Measurements from ENCODE around the gene MSX2.

Gene MSX2

DNA sequence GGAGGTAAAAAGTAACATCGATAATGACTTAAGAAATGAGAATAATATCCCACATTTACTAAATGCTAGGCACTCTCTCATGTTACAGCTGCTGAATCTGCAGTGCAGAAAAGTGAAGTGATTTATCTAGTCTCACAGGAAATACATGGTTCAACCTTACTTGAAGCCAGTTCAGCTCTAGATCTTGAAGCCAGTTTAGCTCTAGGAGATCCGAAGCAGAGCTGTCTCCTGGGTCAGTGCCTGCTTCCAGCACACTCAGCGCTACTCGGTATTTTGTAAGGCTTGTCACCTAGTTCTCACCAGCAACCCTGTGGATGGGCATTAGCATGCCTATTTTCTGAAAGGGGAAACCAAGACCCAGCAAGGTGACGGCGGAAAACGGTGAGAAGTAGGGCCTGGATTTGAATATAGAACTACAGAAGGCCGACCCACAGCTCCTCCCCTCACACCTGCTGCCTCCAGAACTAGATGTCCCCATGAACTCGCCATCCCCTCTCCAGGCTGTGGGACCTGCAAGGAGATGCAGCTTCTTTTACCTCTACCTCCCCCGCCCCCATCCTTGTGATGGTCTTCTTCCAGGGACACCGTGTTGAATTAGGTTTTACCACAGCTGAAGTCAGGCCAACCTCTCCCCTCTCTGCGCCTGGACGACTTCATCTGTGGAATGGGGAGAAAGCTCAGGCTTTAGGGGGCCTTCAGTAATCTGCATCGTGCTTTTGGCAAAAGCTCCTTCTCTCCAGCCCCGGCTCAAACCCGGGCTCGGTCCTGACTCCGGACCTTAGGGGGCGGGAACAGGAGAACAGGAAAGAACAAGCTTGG is 4.4 kb upstream of the MSX2 start:
- no peak for FAIRE-seq

DNA sequence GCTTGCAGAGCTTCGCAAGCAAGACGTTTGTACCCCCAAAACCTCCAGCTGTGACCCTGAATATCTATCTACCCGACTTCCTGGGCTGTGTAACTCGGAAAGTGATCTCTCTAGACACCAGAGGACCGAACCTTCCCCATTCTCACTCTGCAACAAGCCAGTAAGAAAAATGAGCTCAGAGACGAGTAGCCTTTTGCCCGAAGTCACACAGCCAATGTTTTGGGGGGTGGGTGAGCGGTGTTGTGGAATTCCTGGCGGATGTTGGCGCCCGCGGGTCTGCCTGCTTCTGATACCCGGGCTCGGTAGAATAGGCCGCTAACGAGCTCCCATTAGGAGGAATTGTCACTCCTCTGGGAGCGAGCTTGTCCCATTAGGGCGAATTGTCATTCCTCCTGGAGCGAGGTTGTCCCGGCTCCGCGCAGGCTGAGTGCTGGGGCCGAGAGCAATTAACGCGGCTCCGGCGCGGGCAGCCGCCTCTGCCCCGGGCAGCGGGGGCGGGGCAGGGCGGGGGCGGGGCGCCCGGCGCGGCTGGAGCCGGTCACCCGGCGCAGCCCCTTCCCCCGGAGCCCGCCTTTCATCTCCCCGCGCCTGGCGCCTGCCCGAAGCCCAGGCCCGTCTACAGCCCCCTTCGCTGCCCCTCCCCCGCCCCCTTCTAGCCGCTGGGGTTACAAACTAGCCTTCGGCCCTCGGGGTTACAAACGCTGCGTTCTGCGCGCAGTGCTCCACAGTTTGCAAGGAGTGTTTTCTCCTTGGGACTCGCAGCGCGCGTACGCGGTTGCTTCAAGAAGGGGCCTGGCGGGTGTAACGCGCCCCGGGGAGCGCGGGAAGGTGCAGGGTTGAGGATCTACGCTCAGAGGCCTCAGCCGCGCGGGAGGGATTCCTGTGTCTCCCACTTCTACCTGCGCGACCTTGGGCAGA is 3.5 kb upstream of the MSX2 start:
- FAIRE-seq: no peak

DNA sequence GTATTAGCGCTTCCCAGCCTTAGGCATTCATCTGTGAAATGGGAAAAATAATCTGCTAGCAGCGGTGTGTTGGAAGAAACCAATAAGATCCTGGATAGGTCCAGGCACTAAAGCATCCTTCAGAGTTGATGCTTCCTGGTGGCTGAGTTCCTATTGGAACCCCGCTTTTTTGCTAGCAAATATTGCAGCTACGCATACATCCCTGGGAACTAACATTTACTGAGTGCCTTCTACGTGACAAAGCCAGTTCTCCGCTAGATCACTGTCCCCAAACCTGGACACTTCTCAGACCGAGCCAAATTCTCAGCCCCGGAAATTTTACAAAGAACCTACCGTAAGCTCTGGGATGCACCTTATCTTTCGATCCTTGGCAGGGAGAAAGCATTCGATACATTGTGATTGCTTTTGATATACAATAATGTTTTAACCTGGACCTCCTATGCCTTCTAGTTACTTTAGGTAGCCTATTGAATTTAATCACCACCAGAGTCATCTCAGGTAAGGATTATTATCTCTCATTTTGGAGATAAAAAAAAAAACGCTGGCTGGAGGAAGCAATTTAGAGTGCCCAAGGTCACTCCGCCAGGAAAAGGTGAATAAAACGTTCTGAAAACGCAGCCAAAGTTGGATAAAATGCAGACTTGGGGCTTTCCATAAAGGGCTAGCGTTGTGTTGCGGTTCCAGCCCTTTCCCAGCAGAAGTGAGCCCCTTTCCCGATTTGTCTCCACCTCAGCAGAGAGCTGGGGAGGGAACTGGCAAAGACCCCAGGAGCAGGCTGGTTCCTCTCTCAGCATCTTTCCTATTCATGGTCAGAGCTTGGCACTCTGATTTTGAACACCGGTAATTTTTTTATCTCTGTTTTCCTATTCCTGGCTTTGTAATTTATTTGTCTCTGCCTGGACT is 2.6 kb upstream of the MSX2 start:
- no peak for FAIRE-seq

DNA sequence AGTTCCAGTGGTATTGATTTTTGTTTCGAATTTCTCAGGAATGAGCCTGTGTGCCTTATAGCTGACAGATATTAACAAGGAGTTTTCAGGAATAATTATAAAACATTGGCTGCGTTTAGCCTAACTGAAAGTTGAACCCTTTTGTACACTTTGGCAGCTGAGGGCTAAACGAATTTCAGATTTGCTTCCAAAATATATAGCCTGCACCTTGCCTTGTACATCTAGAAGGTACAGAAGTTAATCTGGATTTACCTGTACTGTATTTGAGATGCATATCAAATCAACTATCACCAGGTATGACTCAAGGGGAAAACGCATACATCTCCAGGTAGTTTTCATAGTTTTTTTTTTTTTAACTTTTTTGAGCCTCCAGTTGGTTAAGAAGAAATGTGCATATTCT is 1.9 kb upstream of the MSX2 start:
- no peak for FAIRE-seq

DNA sequence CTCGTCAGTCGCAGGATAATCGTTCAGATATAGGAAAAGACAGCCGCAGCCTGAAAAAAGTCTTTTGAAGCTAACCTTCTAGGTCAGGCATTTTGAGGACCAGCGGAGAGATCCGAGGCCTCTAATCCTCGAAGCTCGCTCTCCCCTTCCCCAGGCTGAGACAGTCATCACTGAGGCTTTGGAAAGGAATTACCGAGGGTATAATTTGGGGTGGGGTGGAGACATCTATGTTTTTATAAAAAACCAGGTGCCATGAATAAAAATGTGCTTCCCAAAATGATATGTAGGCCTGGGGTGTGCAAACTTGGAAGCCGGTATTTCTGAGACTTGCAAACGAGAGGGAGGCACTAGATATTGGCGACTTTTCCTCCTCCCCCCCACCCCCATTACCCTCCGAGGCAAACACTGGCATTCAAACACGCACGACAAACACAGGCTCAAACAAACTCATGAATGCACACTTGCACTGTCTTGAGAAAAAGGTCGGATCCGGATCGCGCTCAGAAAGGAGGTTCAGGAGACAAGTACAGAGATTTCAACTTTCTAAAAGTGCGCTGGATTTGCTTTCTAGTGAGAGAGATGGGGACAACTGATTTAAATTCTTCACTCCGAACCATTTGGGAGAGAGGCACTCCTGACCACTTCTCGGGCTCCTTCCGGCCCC is 935 bp upstream of the MSX2 start:
- FAIRE-seq: no peak

DNA sequence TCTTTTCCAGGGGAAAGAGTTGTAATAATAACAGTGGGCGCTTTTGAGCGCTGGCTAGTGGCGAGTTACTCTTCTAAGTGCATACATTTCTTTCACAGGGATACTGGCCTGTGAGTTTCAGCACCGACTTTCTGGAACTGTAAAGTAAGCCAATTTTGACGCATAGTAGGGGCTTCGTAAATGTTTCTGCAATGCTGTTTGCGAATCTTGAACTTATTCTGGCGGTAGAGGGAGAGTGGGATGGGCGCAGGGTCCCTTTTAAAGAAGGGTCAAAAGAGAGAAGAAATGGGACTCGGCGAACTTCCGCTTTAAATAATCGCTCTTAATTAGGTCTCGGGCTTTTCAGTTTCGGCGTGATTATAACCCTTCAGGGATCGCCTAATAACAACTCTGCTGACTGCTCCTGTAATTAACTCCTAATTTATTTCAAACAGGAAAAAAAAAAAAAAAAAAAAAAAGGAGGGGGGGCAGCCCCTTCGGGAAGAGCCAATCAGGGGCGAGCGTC is 351 bp upstream of the MSX2 start:
- no peak for FAIRE-seq

DNA sequence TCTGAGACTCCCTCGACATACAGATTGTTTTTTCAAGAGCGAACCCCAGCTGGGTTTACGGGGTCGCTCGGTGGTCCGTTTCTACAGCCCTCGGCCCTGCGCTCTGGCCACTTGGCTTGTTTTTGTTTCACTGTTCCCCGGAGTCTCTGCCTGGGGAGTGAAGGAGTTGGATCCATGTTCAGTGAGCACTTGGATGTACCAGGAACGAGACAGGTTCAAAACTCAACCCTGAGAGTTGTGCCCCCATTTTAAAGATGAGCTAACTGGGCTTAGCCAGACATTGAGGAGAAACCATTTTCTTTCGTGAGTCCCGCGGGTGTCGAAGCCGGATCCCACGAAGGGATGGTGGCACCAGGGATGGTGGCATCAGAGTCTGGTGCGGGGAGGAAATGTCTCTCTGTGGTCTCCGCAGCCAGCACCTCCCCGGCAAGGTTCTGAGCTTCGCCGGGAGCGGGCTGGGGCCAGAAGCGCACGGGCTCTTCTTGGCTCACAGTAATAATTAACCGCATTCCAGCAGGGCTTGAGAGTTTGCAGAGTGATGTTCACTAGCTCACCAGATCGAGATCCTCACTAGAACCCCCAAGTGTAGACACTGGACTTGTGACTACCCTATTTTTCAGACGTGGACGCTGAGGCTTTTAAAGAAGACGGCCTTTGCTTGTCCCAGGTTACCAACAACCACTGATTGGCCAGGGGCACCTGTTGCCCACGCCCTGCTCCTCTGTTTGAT is 1.0 kb downstream of the MSX2 start:
- FAIRE-seq: no peak

DNA sequence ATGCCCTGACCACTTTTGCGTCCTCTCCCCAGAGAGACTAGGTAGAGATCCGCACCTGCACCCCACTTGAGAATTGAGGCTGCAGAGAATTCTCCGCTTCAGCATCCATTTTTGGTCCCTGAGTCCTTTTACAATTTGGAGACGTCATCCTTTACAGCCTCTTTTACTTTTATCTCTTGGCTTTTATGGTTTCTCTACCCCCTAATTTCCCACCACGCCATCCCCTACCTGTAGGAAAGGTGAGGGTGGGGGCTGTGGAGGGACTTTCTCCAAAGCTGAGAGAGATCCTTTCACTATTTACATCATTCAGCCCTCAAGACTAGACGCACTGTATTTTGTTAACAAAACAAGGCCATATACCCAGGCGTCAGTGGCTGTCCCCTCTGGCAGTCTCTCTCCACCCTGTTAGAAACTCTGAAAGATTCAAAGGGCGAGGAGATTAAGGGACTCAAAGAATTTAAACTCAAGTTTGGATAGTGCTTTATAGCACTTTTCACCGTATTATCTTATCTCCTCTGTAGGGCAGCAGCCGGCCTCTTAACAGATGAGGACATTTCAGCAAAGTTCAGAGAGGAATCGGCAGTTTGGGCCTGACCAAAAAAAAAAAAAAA is 1.7 kb downstream of the MSX2 start:
- FAIRE-seq: no peak

DNA sequence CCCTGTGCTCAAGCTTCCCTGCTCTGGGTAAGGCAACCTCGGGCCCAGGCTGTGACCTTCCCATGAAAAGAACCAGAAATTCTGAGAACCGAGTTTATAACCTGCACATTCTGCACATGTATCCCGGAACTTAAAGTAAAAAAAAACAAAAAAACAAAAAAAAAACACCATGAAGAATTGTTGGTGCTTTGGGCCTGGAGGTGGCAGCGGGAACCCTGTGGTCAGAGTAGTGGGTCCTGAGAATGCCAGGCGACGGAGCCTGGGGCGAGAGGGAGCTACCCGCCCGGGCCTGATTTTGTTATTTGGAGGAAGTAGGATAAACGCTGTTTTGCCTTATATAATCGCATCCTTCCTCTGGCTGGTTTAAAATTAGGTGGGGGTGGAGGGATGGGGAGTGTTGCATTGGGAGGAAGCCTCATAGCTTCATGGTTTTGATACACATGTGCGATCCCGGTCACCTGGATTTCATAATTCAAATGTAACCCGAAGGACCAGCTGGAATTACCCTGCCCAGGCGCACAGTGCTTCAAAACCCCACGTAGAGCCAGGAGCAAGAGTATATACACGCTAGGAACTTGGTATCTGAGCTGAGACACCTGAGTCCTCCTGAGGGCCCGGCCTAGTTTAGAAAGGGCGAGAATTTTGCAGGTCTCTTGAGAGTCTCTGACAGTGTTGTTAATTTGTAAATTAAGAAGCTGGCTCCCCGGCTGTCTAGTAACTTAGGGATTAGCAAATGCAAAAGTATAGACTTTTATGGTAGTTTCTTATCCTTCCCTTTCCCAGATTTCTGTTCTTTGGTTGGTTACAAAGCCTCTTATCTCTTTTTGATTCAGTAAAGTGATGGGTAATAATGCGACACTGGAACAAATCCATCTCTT is 2.8 kb downstream of the MSX2 start:
- FAIRE-seq: no peak

DNA sequence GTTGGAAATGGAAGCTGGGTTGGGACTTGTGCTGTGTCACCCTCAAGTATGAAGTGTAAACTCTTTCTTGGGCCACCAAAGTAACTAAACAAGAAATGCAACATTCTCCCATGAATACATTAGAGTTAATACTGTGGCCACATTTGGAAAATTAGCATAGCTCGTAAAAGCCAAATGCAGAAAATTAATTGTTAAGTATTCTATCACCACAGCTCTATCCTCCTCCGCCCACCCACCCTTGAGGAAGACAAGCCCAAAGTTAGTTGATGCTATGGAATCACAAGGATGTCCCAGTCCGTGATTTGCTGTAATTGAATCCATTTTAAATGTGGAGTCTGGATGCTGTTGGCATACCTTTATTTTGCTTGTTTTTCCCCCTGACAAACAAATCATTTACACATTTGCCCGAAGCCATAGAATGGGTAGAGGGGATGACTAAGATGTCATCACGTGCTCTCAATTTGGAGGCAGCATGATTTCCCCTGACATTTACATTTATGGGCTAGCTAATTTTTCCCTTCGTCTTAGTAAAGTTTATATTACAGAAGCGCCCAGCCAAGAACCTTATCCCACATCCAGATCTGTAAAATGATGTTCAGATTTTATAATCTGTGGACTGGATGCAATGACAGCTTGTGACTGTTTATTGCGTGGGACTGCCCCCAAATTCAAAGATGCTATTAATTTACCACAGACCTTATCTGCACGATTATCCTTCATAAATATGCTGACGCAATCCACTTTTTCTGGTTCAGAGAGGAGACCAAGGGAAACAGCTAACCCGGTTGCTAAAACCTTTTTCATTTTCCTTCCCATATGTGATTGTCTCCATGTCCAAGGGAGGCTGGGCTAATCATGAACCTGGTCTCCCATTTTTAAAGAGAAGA is 3.7 kb downstream of the MSX2 start:
- no peak for FAIRE-seq

DNA sequence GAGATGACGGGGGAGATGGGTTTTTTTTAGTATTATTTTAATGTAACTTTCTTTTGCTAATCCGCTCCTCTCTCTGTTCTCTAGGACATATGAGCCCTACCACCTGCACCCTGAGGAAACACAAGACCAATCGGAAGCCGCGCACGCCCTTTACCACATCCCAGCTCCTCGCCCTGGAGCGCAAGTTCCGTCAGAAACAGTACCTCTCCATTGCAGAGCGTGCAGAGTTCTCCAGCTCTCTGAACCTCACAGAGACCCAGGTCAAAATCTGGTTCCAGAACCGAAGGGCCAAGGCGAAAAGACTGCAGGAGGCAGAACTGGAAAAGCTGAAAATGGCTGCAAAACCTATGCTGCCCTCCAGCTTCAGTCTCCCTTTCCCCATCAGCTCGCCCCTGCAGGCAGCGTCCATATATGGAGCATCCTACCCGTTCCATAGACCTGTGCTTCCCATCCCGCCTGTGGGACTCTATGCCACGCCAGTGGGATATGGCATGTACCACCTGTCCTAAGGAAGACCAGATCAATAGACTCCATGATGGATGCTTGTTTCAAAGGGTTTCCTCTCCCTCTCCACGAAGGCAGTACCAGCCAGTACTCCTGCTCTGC is 4.8 kb downstream of the MSX2 start:
- FAIRE-seq: no peak

DNA sequence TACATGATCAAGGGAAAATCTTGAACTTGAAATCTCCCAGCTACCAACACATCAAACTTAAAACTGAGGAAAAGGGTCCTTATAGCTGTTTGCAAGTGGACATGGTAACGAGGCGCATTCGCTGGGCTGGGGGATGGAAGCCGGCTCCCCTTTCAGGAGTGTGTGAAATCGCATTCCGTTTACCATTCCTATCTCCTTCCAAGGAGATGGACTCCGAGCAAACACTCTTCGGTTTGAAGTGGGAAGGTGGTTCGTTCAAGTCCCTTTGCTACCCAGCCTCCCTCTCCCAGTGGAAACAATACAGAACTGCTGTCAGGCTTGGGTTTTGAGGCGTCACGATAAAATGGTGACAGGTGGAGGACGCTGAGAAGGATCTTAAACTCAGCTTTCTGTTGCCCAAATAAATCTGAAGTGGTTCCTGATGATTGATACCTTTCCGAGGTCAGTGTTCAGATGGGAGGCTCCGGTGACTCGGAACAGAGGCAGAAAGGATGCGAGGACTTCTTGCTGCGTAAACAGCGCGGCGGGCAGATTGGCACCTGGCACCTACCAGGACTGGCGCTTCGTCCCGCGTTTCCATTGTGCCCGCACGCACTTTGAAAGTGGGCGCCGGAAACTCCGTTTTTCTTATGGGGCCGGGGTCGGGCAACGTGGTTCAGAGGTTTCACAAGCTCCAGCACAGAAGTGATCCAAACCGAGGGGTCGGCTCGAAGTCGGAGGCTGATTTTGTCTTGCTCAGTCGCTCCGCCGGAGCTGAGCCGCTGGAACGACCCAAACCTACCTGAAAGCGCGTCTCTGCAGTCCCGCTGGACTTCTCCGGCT is 7.0 kb downstream of the MSX2 start:
- FAIRE-seq: no peak

DNA sequence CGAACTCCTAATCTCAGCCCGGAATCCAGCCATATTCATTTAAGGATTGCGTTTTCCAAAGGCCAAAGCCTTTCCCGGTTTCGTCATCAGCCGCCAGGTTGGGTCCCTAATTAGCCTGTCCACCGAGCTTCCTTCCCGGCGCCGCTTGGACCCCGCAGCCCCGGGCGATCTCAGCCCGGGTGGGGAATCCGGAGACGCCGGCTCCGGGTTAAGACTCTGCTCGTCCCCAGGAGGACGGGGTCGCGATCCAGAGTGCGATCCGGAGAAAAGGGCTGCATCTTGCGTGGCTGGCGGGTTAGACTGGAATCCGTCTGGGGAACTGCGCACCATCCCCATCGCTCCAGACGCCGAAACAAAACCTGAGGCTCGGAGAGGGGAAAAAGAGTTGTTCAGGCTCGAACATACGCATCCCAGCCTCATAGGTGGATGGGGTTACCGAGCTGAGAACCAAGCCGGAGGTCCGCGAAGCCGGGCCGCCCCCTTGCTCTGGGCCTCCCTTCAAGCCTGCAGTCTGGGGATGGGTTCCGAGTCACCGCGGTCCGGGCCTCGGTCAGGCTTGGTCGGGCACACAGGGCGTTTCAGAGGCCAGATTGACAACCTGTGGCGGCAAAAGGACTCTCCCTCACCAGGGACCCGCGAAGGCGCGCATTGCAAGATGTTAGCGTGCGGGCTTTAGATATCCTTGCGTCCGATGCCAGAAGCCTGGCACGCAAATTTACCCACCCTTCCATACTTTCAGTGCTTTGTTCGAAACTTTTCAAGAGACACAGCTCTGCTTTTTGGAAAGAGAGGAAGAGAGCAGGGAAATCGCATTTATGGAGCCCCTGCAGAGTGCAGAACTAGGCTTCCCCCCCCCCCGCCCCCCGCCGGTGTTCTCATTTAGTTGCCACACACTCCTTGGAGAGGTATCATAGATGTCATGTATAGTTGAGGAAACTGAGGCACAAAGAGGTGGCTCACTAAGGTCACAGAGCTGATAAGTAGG is 7.9 kb downstream of the MSX2 start:
- no peak for FAIRE-seq

DNA sequence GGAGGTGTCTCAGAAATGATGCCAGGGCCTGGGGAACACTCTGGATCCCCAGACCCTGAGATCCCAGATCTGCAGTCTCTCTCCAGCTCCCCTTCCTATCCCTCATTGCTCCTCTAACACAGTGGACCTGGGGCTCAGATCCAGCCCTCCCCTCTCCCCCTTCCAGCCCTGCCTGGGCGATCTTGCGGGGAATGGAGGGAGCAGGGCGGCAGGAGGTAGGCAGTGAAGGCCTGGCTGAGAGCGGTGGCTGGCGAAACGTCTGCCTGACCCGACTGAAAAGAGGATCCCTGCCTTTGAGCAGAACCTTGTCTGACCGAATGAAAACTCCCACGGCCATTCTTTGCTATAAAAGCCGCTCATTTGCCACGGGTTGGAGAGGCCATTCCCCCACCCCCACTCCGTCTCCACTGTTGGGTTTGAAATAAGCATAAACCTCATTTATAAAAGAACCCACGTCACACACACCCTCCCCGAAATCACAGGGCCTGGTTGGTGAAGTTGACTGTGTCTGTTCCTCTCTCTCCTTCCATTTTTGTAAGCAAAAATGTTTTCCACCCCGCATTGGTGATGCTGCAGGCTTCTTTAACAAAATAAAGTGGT is 8.8 kb downstream of the MSX2 start:
- FAIRE-seq: no peak

DNA sequence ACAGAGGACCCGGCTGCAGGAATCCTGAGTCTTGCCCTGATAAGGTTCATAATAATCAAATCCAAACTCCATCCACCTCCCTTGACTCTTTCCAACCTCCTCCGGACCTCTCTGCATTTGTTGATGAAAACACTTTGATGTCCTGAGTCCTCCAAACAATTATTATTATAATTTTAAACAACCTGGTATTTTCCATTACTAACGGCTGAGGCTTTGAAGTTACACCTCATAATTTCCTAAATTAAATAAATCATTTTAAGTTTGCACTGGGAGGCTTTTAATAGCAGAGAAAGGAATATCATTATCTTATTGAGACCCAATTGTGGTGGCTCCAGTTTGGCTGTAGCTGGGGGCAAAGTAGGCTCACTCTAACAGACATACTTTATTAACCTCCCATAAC is 9.5 kb downstream of the MSX2 start:
- no peak for FAIRE-seq

All from islet of Langerhans (tissue), 1 donor.